ENCODE data around the gene MARCHF11. TPM values are rescaled to one million over a fixed set of nuclear protein-coding genes. Genes with fewer than 3 reads are reported as not detected.
A peak's percentile ranks its signal among the peaks of the same experiment; 100 is the strongest.

Gene MARCHF11, protein sequence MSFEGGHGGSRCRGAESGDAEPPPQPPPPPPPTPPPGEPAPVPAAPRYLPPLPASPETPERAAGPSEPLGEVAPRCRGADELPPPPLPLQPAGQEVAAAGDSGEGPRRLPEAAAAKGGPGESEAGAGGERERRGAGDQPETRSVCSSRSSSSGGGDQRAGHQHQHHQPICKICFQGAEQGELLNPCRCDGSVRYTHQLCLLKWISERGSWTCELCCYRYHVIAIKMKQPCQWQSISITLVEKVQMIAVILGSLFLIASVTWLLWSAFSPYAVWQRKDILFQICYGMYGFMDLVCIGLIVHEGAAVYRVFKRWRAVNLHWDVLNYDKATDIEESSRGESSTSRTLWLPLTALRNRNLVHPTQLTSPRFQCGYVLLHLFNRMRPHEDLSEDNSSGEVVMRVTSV
- not detected in 2 replicates for total RNA-seq (ENCODE audit: low replicate concordance)

- H3K27ac Mint-ChIP-seq: no peak within 1 kb of the TSS
- peak within 1 kb of the TSS; percentile 90 for H3K4me2 ChIP-seq
- no peaks in the 10 kb centered on the region for H3K36me3 Mint-ChIP-seq
- peaks cover 8% of the 10 kb centered on the region for H3K4me1 Mint-ChIP-seq
- H3K4me3 ChIP-seq: peak within 1 kb of the TSS; percentile 58
- no peak within 1 kb of the TSS for H3K27ac ChIP-seq
- H4K20me1 ChIP-seq (ENCODE audit: low read depth): peaks cover 5% of the 10 kb centered on the region
- no peak for TF ChIP-seq CTCF (IDR thresholded peaks at IDR 0.05)
- no peak for TF ChIP-seq EZH2 (IDR thresholded peaks at IDR 0.05)
- TF ChIP-seq EZH2phosphoT487 (IDR thresholded peaks at IDR 0.05): no peak
- no peak within 1 kb of the TSS for H2AFZ ChIP-seq (replicated peaks)
- peak within 1 kb of the TSS; percentile 82 for H3K4me3 Mint-ChIP-seq
- no peak within 1 kb of the TSS for H3K9ac ChIP-seq
- H3K4me1 ChIP-seq: peaks cover 4% of the 10 kb centered on the region
- no peaks in the 10 kb centered on the region for H3K9me3 Mint-ChIP-seq
- peaks cover 15% of the 10 kb centered on the region for H3F3A ChIP-seq (ENCODE audit: low read depth)
- peaks cover 43% of the 10 kb centered on the region for H3K27me3 Mint-ChIP-seq (ENCODE audit: insufficient read depth, low read depth)
- peaks cover 83% of the 10 kb centered on the region for H3K27me3 ChIP-seq
- peak; percentile 75 for DNase-seq (ENCODE audit: low spot score)
- H3K36me3 ChIP-seq: no peaks in the 10 kb centered on the region
- H3K9me3 ChIP-seq (ENCODE audit: low read depth): no peaks in the 10 kb centered on the region
- no peaks in the 10 kb centered on the region for H3K79me2 ChIP-seq (ENCODE audit: low read depth)
Observed at GRCh38 chr5:16179511-16179935, at the start of gene MARCHF11. MARCHF11 (minus strand) TSS chr5:16179791; CDS start chr5:16179575, 216 bp downstream.

- H3K36me3 ChIP-seq: no peaks in the 10 kb centered on the region
- no peak overlapping the region for H3K4me3 Mint-ChIP-seq
- H3K4me1 ChIP-seq: peaks cover 4% of the 10 kb centered on the region
- no peak overlapping the region for H3K27ac ChIP-seq
- no peak overlapping the region for H3K9ac ChIP-seq
- no peaks in the 10 kb centered on the region for H4K20me1 ChIP-seq (ENCODE audit: low read depth)
- H3K9me3 ChIP-seq (ENCODE audit: low read depth): no peaks in the 10 kb centered on the region
- H3K27me3 Mint-ChIP-seq (ENCODE audit: insufficient read depth, low read depth): no peaks in the 10 kb centered on the region
- H3K4me2 ChIP-seq: no peak overlapping the region
- H3K4me1 Mint-ChIP-seq: no peaks in the 10 kb centered on the region
- DNase-seq (ENCODE audit: low spot score): no peak
- no peak for TF ChIP-seq EZH2phosphoT487 (IDR thresholded peaks at IDR 0.05)
- no peak for TF ChIP-seq CTCF (IDR thresholded peaks at IDR 0.05)
- TF ChIP-seq EZH2 (IDR thresholded peaks at IDR 0.05): no peak
- no peak overlapping the region for H2AFZ ChIP-seq (replicated peaks)
- H3F3A ChIP-seq (ENCODE audit: low read depth): no peaks in the 10 kb centered on the region
- no peaks in the 10 kb centered on the region for H3K9me3 Mint-ChIP-seq
- no peaks in the 10 kb centered on the region for H3K27me3 ChIP-seq
- no peaks in the 10 kb centered on the region for H3K36me3 Mint-ChIP-seq
- no peak overlapping the region for H3K27ac Mint-ChIP-seq
- no peak overlapping the region for H3K4me3 ChIP-seq
- no peaks in the 10 kb centered on the region for H3K79me2 ChIP-seq (ENCODE audit: low read depth)
Observed at GRCh38 chr5:16225927-16226326, 46.3 kb upstream of the MARCHF11 start.

GRCh38 chr5:16192311-16192710, 12.7 kb upstream of the MARCHF11 start:
- peaks cover 3% of the 10 kb centered on the region for H3K9me3 Mint-ChIP-seq

More at GRCh38 chr5:16192311-16192710, 12.7 kb upstream of the MARCHF11 start:
- Histone ChIP-seq H3K9me3 (ENCODE audit: low read depth) (no peaks in the 10 kb centered on the region), H3F3A (ENCODE audit: low read depth) (no peaks in the 10 kb centered on the region), H3K27me3 (no peaks in the 10 kb centered on the region), H3K79me2 (ENCODE audit: low read depth) (no peaks in the 10 kb centered on the region), H3K4me2 (no peak overlapping the region), H3K4me3 (no peak overlapping the region), H4K20me1 (ENCODE audit: low read depth) (no peaks in the 10 kb centered on the region), H2AFZ (replicated peaks) (no peak overlapping the region), H3K36me3 (no peaks in the 10 kb centered on the region), H3K4me1 (no peaks in the 10 kb centered on the region), H3K27ac (no peak overlapping the region), H3K9ac (no peak overlapping the region)
- TF ChIP-seq EZH2 (IDR thresholded peaks at IDR 0.05) (no peak), CTCF (IDR thresholded peaks at IDR 0.05) (no peak), EZH2phosphoT487 (IDR thresholded peaks at IDR 0.05) (no peak)
- Mint-ChIP-seq H3K36me3 (no peaks in the 10 kb centered on the region), H3K27ac (no peak overlapping the region), H3K27me3 (ENCODE audit: insufficient read depth, low read depth) (peaks cover 4% of the 10 kb centered on the region), H3K4me1 (no peaks in the 10 kb centered on the region), H3K4me3 (no peak overlapping the region)
- no peak for DNase-seq (ENCODE audit: low spot score)

All from neural progenitor cell (in vitro differentiated cells).